Measurements from ENCODE around the gene LILRA1.

GRCh38 chr19:54616057-54616456 lies 22.6 kb downstream of the LILRA1 start:
- TF ChIP-seq EZH2 (IDR thresholded peaks at IDR 0.05; ENCODE audit: borderline replicate concordance, insufficient read depth, low read depth, low read length, poor library complexity, severe bottlenecking), result no peak
- TF ChIP-seq CTCF (IDR thresholded peaks at IDR 0.05), result no peak
